Liver (tissue), 9 donors: ENCODE measurements around the gene PTCH2. TPM values are rescaled to one million over a fixed set of nuclear protein-coding genes. Genes with fewer than 3 reads are reported as not detected.

ENCODE experiments used
- DNase-seq: peaks from one replicate; pipeline ENCODE4 v3.0.0-alpha.2; 2017; ENCODE audit warnings: low spot score
- H3K27ac ChIP-seq, 2 donors: one replicate each; pipeline ENCODE4 v1.7.0; 2013; ENCODE audit warnings: inconsistent platforms in 2 of 2, low read length in 2 of 2, control low read depth in 1 of 2, low read depth in 1 of 2, mild to moderate bottlenecking in 1 of 2
- H3K27me3 ChIP-seq, 4 donors: one replicate each; pipeline versions ENCODE4 v1.6.1 to v1.7.0; 2013; ENCODE audit warnings: low read length in 3 of 4, inconsistent platforms in 1 of 4, mild to moderate bottlenecking in 1 of 4, moderate library complexity in 1 of 4; ENCODE audit not compliant: control insufficient read depth in 4 of 4, insufficient read depth in 4 of 4
- H3K36me3 ChIP-seq, 4 donors: one replicate each; pipeline versions ENCODE4 v1.6.1 to v1.7.0; 2013; ENCODE audit warnings: low read length in 3 of 4, mild to moderate bottlenecking in 3 of 4, low read depth in 1 of 4, moderate library complexity in 1 of 4; ENCODE audit not compliant: control insufficient read depth in 4 of 4, insufficient read depth in 3 of 4
- H3K4me1 ChIP-seq, 4 donors: one replicate each; pipeline versions ENCODE4 v1.6.1 to v1.7.0; 2013; ENCODE audit warnings: low read length in 3 of 4, mild to moderate bottlenecking in 3 of 4, moderate library complexity in 1 of 4; ENCODE audit not compliant: control insufficient read depth in 4 of 4, insufficient read depth in 4 of 4
- H3K4me3 ChIP-seq, 3 donors: one replicate each; pipeline versions ENCODE4 v1.6.1 to v1.7.0; 2013; ENCODE audit warnings: low read length in 3 of 3, control low read depth in 1 of 3, low read depth in 1 of 3, mild to moderate bottlenecking in 1 of 3
- H3K9ac ChIP-seq, 2 donors: one replicate each; pipeline ENCODE4 v1.7.0; 2013; ENCODE audit warnings: low read length in 2 of 2, mild to moderate bottlenecking in 2 of 2, moderate library complexity in 2 of 2, control low read depth in 1 of 2, low read depth in 1 of 2
- H3K9me3 ChIP-seq, 4 donors: one replicate each; pipeline versions ENCODE4 v1.6.1 to v1.7.0; 2013; ENCODE audit warnings: low read length in 3 of 4; ENCODE audit not compliant: control insufficient read depth in 4 of 4
- CTCF ChIP-seq: fragments of 150-350 bp; IDR thresholded peaks from 2 replicates; pipeline ENCODE4 v1.5.1; 2017; ENCODE audit warnings: improper control_type of control experiment, low read depth, low read length; ENCODE audit not compliant: missing input control
- EGR1 ChIP-seq, 2 donors: IDR thresholded peaks; 2 replicates each; pipeline ENCODE4 v1.6.1; 2016 to 2018; ENCODE audit warnings: antibody characterized with exemption in 2 of 2, low read depth in 2 of 2
- FOXA2 ChIP-seq: IDR thresholded peaks from 2 replicates; pipeline ENCODE4 v1.6.1; 2016; ENCODE audit warnings: antibody characterized with exemption
- GABPA ChIP-seq, 2 donors: IDR thresholded peaks in 1 of 2; conservative IDR thresholded peaks in 1 of 2; 2 replicates each; pipeline ENCODE4 v1.6.1; 2016; ENCODE audit warnings: antibody characterized with exemption in 2 of 2, mild to moderate bottlenecking in 1 of 2, moderate library complexity in 1 of 2
- HNF4A ChIP-seq, 2 donors: conservative IDR thresholded peaks; 2 replicates each; pipeline ENCODE4 v1.6.1; 2016; ENCODE audit warnings: antibody characterized with exemption in 2 of 2, mild to moderate bottlenecking in 2 of 2
- NR2F2 ChIP-seq: IDR thresholded peaks from 2 replicates; pipeline ENCODE4 v1.6.1; 2016; ENCODE audit warnings: antibody characterized with exemption
- RAD21 ChIP-seq, 2 donors: IDR thresholded peaks; 2 replicates each; pipeline ENCODE4 v1.6.1; 2016; ENCODE audit warnings: antibody characterized with exemption in 2 of 2, mild to moderate bottlenecking in 2 of 2
- TAF1 ChIP-seq: conservative IDR thresholded peaks from 2 replicates; pipeline ENCODE4 v1.6.1; 2016; ENCODE audit warnings: antibody characterized with exemption, mild to moderate bottlenecking
- YY1 ChIP-seq: IDR thresholded peaks from 2 replicates; pipeline ENCODE4 v1.6.1; 2016; ENCODE audit warnings: antibody characterized with exemption, mild to moderate bottlenecking
- ZBTB33 ChIP-seq: IDR thresholded peaks from 2 replicates; pipeline ENCODE4 v1.6.1; 2016; ENCODE audit warnings: antibody characterized with exemption
- WGBS: extraction: QIAGEN DNeasy Blood & Tissue Kit; methylation state at CpG from one replicate; pipeline ENCODE4 v1.1.7; 2013; 5-methylcytosine and 5-hydroxymethylcytosine counted together
- polyA plus RNA-seq, 2 donors: library from polyadenylated mRNA; stranded (reverse) in 1 of 2; unstranded in 1 of 2; fragments of 200-250 nt in 1 of 2; fragments of >200 nt in 1 of 2; fragmentation: Nextera tagmentation in 1 of 2; extraction: Ambion mirVana in 1 of 2; gene quantifications; one replicate each; pipeline versions ENCODE4 v1.2.1 to v1.2.3, GENCODE V29; 2013 to 2015
- total RNA-seq, 2 donors: library from RNA; depleted of rRNA; stranded (reverse); fragments of >200 nt; gene quantifications; one replicate each; pipeline ENCODE4 v1.2.3, GENCODE V29; 2014
- TF ChIP-seq, protein P1 (sequence below): IDR thresholded peaks from 2 replicates; pipeline ENCODE4 v1.6.1; 2016; ENCODE audit warnings: antibody characterized with exemption
- TF ChIP-seq, protein P2 (sequence below): IDR thresholded peaks from 2 replicates; pipeline ENCODE4 v1.6.1; 2016; ENCODE audit warnings: antibody characterized with exemption, mild to moderate bottlenecking
- donor health status: healthy.
- donor health status: healthy.
- donor health status: healthy.
- donor health status: healthy.
- donor health status: healthy.

PTCH2 gene
- total and polyA plus RNA-seq, 4 donors: 0.14 to 0.24 (median 0.16) TPM

- TF ChIP-seq TAF1: no peak
- TF ChIP-seq, protein P1, sequence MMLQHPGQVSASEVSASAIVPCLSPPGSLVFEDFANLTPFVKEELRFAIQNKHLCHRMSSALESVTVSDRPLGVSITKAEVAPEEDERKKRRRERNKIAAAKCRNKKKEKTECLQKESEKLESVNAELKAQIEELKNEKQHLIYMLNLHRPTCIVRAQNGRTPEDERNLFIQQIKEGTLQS: no peak
- no peak overlapping the region for H3K27ac ChIP-seq
- no peak for DNase-seq
- no peak overlapping the region for H3K9ac ChIP-seq
- peaks cover 0 to 15% (median 9%) of the 10 kb centered on the region in 4 donors for H3K36me3 ChIP-seq
- 79% methylated on average over 1 of the region's 1 CpG for WGBS
- no peaks in the 10 kb centered on the region for H3K27me3 ChIP-seq
- no peaks in the 10 kb centered on the region for H3K4me1 ChIP-seq
- H3K9me3 ChIP-seq: no peaks in the 10 kb centered on the region
- H3K4me3 ChIP-seq: no peak overlapping the region
These were observed 17.9 kb upstream of the PTCH2 start for GRCh38 chr1:44860891-44861425.

DNA sequence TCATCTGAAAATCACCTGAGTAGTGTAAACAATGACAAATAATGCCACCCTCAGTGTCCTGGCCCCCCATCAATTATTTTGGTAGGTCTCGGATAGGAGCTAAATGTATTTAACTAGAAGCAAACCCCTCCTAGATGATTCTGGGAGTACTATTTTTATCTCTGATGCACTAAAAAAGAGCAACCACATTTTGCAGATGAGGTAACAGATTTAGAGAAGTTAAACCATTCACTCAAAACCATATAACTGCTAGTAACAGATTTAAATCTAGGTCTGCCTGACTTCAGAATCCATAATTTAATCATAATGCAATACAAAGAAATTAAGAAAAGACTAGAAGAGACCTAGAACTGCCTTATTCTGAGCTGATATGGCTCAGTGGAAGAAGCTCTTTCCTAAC is 17.3 kb upstream of the PTCH2 start:
- Histone ChIP-seq H3K9me3 (no peaks in the 10 kb centered on the region), H3K27ac (no peak overlapping the region), H3K36me3 (peaks cover 0 to 15% (median 10%) of the 10 kb centered on the region in 4 donors), H3K4me3 (no peak overlapping the region), H3K9ac (no peak overlapping the region), H3K4me1 (no peaks in the 10 kb centered on the region), H3K27me3 (no peaks in the 10 kb centered on the region)
- WGBS: 88% methylated on average over 1 of the region's 1 CpG
- DNase-seq: no peak
- TF ChIP-seq CTCF: no peak
- no peak for TF ChIP-seq FOXA2
- TF ChIP-seq YY1: no peak
- no peak for TF ChIP-seq GABPA (IDR thresholded peaks at IDR 0.05 in 1 of 2, conservative IDR thresholded peaks at IDR 0.05 in 1 of 2)
- TF ChIP-seq HNF4A (conservative IDR thresholded peaks at IDR 0.05): no peak
- no peak for TF ChIP-seq ZBTB33
- TF ChIP-seq, protein P2, sequence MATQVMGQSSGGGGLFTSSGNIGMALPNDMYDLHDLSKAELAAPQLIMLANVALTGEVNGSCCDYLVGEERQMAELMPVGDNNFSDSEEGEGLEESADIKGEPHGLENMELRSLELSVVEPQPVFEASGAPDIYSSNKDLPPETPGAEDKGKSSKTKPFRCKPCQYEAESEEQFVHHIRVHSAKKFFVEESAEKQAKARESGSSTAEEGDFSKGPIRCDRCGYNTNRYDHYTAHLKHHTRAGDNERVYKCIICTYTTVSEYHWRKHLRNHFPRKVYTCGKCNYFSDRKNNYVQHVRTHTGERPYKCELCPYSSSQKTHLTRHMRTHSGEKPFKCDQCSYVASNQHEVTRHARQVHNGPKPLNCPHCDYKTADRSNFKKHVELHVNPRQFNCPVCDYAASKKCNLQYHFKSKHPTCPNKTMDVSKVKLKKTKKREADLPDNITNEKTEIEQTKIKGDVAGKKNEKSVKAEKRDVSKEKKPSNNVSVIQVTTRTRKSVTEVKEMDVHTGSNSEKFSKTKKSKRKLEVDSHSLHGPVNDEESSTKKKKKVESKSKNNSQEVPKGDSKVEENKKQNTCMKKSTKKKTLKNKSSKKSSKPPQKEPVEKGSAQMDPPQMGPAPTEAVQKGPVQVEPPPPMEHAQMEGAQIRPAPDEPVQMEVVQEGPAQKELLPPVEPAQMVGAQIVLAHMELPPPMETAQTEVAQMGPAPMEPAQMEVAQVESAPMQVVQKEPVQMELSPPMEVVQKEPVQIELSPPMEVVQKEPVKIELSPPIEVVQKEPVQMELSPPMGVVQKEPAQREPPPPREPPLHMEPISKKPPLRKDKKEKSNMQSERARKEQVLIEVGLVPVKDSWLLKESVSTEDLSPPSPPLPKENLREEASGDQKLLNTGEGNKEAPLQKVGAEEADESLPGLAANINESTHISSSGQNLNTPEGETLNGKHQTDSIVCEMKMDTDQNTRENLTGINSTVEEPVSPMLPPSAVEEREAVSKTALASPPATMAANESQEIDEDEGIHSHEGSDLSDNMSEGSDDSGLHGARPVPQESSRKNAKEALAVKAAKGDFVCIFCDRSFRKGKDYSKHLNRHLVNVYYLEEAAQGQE: no peak

DNA sequence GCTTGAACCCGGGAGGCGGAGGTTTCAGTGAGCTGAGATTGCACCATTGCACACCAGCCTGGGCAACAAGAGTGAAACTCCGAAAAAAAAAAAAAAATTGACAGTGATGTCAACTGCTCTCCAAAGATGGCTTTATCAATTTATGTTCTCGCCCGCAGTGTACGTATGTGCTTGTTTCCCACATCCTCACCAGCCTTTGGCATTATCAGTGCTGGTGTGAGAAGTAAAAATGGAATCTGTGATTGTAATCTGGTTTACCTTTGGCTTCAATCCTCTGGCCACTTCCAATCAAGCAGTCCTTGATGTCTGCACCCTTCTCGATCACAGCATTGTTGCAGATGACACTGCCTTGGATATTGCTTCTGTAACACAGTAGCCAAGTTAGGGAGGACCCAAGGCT is 14.4 kb upstream of the PTCH2 start:
- H3K36me3 ChIP-seq: peaks cover 0 to 9% (median 6%) of the 10 kb centered on the region in 4 donors
- no peaks in the 10 kb centered on the region for H3K27me3 ChIP-seq
- H3K27ac ChIP-seq: no peak overlapping the region
- H3K9ac ChIP-seq: no peak overlapping the region
- H3K9me3 ChIP-seq: no peaks in the 10 kb centered on the region
- no peaks in the 10 kb centered on the region for H3K4me1 ChIP-seq
- TF ChIP-seq YY1: no peak
- no peak for TF ChIP-seq NR2F2
- TF ChIP-seq EGR1 (IDR thresholded peaks at IDR 0.05; ENCODE audit: low read depth in 2 of 2): no peak
- TF ChIP-seq FOXA2: no peak
- TF ChIP-seq RAD21 (IDR thresholded peaks at IDR 0.05): no peak
- 98% methylated on average over 7 of the region's 7 CpGs for WGBS
- no peak for DNase-seq
- H3K4me3 ChIP-seq: no peak overlapping the region
